DMS 273 treated with DMSO at 0.1 percent for 48 hours (cell line): ENCODE data around the gene FAM181A.
A peak's percentile ranks its signal among the peaks of the same experiment; 100 is the strongest.

Source experiments
- DNase-seq: peaks from one replicate; lab custom pipeline; 2025; lab: John Stamatoyannopoulos, UW

FAM181A gene

DNA sequence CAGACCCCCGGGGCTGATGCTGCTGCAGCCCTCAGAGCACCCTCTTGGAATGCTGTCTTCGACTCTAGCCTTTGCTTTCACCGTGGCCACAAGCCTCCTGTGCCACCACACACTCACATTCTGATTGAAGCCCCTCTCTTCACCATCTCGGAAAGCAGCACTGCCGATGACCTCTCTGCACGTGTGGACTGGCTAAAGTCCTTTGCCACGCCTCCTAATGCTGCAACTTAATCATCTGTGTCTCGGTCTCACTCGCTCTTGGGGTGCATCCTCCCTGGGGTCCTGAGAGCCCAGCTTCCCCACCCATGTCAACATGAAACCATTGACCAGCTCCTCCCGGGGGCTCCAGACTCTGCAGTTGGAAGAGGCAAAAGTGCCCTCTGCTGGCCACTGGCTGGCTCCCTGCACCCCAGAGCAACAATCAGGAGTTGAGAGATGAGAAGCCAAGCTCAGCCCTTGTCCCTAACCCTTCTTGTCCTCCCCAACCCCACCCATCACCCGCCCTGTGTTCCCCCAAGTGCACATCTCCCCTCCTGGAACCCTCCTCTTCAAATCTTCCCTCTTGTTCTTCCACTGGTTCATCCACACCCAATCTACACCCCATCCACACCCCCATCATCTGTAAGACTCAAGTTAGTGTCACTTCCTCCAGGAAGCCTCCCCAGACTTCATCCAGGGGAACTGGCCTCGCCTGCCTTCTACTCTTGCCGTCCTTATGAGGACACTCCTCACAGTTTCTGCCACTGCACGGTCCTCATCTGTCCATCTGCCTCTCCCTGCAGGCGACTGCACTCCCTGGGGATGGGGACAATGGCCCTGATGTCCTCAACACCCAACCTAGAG is 23.6 kb upstream of the FAM181A start:
- no peak for DNase-seq

DNA sequence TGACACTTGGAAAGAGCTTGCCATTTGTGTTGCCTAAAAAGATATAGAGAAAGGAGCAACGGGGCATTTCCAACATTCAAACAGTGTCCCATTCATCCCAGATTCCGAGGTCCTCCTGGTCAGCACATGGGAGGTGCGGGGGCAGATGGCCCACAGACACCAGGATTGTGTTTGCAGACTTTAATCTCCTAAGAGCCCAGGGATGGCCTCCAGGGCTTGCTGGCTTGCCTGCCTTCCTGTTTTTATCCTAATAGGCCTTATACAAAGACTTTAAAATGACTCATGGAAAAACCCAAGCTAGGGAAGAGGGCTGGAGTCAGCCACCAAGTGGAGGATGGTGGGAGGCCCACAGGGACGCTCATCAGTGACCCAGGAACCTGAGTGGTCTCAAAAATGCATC is 21.5 kb upstream of the FAM181A start:
- DNase-seq: no peak

DNA sequence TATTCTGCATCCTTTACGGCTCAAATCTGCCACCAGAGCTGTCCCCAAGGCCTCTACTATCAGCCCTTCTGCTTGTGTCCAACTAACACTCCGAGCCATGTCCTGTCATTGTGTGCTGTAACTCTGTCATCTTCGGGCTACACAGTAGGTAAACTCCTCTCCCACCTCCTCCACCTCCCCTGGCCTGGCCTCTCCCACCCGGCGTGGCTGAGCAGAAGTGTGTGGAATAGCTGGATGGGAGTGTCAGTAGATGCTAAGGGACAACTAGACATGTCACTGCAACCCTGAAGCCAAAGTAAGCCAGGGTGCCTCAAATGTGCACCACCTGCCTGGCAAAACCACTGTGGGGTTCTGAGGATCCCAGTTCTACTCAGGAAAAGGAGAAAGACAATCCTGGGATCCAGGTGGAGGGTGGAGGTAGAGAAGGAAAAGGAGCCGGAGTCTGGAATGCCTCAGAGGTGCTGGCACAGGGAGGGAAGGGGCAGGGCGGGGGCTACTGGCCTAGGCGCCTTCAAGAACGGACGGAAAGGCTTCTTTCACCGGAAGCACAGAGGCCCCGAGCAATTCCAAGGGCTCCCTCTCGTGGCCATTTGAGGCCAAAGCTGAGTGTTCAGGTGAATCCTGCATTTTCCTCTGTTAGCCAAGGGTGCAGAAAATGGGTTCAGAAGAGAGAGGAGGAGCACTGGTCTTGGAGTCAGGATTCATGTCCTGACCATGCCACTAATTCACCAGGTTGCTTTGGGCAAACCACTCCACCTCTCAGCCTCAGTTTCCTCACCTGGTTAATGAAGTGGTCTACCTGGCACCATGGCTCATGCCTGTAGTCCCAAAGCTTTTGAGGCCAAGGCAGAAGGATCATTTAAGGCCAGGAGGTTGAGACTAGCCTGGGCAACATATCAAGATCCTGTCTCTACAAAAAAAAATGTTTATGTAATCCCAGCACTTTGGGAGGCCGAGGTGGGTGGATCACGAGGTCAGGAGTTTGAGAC is 20.5 kb upstream of the FAM181A start:
- peak; percentile 24 for DNase-seq

DNA sequence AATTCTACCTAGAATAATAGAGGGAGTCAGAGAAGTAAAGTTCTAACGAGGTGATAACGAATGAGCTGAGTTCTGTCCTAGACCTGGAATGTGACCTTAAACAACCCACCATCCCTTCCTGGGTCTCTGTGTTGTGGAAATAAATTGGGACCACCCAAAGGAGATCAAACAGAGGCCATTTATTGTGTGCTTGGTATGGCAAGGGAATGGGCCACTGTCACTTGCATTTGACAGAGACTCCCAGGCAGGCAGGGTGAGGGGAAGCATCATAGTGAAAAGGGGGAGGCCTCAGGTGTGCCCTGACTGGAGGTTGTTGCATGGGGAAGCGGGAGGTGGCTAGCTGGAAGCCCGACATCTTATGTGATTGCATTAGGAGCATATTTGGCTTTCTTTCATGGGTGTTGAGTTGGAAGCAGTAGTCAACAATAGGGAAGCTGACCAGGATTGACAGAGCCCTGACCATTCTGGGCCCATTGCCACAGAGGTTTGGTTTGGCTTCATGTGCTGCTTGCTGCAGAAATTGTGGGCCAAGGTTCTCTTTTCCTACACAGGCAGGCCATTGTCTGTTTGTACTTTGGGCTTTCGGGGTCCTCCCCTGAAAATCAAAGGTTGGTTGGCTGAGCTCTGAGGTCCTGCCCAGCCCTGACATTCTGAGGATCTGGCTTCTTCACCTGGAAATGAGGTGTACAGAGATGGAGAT is 17.6 kb upstream of the FAM181A start:
- DNase-seq: no peak

DNA sequence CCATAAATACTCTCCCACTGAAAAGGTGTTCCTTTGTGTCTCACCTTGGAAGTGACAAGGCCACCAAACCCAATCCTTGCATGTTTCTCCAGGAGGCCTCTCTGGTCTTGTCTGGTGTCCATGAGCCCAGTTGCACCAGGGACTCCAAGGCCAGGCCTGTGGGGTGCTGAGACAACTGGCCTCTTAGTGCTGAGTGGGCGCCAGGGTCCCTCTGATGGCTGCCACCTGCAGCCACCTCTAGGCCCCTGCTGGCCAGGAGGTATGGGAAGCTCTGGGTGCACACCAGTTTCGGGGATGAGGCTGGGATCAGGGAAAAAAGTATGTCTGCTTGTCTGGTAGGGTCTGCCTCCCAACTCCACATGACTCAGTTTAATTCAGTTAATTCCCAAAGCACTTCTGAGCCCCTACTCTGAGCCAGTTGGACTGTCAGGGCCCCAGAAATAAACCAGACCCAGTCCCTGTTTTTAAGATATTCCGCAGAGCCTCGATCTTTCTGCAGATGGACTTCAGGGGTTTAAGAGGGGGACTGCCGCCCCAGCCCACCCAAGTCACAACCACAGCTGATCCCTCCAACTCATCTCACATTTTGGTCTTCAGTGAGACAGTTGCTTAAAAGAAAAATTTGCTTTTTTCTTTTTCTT is 15.0 kb upstream of the FAM181A start:
- DNase-seq: no peak

DNA sequence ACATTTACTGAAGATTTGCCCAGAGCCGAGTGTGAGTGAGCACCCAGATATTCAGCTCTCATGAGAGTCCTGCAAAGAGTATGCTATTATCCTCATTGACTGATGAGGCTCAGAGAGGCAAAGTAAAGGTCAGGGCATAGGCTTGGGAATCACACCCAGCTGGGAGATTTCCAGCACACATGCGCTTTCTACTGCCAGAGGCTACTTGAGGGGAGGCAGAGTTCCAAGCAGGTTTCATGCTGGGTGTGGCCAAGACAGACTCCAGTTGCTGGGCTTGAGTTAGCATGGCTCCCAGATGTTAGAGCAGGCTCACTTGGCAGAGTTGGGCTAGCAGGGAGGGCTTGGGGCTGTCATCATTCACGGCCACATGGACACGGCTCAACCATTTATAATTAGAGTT is 14.4 kb upstream of the FAM181A start:
- no peak for DNase-seq

DNA sequence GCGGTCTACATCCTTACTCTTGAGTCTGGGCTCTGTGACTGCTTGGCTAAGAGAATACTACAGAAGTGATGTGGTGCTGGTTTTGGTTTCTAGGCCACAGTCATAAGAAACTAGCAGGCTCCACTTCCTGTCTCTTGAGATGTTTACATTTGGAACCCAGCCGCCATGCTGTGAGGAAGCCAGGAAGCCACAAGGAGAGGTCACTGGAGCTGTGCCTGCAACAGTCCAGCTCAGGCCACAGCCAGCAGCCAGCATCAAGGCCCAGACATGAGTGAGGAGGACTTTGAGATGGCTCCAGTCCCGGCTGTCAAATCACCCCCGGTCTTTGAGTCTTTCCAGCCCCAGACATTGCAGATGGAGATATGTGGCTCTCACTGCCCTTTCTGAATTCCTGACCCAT is 12.9 kb upstream of the FAM181A start:
- DNase-seq: no peak

DNA sequence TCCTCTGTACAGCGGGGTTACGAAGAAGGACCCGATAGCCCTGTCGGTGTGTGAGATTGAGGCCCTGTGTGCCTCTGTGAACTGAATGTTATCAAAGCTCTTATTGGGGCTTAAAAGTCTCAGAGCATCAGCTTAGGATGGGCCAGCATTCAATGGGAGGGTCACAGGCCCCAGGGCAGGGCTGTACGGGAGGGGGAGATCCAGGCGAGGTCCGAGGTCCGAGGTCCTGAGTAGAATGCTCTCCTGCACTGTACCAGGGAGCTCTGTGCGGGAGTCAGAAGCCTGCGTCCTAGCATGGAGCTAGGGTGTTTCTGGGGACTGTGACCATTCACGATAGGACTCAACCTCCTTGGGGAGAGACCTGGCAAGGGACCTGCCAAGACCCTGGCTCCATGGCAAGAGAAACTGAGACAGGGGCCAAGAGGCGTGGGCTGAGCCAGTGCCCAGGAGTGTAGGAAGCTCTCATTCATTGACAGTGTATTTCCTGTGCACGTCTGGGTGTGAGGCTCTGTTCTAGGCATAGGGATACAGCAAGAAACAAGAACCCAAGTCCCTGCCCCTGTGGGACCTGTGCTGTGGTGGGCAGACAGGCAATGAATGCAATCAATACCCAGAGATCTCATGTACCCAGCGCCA is 12.0 kb upstream of the FAM181A start:
- DNase-seq: no peak

DNA sequence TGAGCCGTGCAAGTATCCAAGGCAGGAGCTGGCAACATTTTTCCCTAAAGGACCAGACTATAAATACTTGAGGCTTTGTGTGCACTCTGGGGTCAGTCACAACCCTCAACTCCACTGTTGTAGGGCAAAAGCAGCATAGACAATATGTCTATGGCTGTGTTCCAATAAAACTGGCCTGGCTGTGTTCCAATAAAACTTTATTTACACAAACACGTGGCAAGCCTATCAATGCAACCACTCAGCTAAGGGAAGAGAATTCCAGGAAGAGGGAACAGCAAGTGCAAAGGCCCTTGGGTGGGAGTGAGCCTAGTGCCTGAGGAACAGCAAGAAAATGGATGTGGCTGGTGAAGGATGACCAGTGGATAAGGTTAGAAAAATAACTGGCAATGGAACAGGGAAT is 11.3 kb upstream of the FAM181A start:
- no peak for DNase-seq

DNA sequence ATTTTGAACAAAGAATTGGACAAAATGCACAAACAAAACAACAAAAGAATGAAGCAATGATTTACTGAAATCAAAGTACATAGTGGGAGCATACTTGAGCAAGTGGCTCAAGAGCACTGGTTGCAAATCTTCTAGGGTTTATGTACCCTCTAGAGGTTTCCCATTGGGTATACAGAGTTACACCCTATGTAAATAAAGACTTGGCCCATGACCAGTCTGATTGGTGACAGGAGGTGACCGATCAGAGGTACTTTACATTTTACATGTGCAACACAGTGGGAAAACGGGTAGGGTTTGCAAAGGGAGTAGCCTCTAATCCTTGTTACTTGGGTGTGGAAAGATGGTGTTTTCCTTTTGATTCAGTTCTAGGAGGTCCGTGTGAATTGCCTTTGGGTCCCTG is 10.6 kb upstream of the FAM181A start:
- no peak for DNase-seq

DNA sequence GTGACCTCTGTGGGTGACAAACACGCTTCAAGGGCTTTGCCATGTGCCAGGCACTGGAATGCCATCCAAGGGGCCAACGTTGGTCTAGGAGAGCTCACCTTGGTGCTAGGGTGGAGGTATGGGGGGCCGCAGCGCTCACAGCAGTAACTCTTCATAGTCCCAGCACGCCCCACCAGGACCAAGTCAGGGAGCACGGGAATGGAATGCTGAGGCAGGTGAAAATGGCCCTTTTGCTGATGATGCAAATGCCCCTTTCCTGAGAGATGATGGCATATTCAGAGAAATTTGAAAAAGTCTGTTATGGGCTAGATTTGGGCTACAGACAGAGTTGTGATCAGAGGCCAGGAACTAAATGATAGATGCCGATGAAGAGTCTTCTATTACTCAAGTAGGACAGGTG is 10.0 kb upstream of the FAM181A start:
- DNase-seq: no peak

DNA sequence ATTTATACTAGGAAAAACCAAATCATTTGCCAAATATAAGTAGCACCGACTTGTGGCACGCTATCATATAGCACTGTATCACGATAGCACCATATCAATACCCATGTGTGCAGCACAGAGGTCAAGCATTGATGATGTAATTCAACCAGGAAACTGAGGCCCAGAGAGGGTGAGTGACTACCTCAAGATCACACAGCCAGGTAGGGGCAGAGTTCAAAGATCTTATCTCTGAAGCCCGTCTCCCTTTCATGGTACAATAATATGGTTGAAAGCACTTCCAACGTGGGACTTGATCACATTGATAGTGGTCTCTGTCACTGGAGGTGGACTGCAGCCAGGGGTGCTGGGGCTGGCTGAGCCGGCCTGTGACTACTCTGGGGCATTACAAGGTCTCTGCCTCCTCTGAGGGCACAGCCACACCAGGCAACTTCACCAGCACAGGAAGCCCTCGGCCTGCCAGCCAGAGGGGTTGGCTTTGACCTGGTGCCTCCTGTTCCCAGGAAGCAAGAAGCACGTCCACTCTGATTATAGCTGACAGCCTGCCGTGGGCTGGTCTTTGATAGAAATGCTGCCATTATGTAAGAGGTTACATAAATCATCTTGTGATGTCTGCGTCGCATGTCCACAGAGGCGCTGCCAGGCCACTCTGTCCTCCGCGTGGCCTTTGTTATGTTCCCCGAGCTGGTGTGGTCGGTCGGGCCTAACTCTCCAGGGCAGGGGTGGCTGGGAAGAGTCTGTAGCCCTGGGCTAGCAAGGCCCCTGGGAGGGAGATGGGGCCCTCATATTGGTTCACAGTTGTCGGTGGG is 5.9 kb upstream of the FAM181A start:
- DNase-seq: no peak

DNA sequence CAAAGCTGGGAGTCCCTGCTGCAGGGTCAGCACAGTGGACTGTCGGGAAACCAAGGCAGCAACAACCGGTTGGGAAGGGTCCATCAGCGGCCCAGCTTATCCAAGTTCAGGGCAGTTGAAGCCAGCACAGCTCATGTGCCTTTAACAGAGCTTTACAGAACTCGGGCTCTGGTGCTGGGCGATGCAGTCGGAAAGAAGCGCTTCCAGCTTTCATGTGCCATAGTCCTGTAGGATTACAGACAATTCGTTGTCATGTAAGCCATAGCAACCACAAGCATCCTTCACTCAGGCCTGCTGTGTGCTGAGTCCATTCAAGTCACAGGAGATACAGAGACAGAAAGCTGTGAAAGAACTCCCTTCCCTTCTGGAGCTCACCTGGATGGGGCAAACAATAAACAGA is 3.5 kb upstream of the FAM181A start:
- DNase-seq: no peak

DNA sequence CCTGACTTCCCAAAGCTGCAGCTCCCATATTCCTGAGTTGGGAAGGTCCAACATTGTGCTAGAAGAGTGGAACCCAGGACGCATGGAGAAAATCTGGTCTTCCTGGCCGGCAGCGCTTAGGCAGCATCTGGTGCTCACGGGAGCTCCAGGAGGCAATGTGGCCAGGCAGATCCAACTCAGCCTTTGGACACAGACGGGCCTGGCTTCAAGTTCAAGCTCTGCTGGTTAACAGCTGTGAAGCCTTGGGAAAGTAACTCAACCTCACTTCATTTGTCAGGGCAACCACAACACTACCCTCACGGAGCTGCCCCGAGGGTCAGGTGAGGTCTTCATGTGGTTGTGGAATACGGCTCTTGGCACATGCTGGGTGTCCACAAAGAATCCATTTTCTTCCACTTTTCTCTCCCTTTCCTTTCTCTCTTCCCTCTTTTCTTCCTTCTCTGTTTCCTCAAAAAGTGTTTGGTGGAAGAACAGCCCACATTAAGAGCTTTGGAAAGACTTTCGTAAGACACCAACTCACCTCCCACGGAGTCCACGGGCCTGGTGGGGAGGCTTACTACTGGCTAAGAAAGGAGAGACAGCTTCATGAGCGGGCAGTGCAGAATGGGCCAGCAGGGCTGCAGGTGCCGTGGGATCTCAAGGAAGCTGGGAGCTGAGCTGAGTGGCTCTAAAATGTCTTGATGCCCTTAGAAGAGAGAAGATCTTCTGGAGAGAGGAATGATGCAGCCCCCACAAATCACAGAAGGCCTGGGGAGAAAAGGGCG is 2.4 kb upstream of the FAM181A start:
- no peak for DNase-seq

DNA sequence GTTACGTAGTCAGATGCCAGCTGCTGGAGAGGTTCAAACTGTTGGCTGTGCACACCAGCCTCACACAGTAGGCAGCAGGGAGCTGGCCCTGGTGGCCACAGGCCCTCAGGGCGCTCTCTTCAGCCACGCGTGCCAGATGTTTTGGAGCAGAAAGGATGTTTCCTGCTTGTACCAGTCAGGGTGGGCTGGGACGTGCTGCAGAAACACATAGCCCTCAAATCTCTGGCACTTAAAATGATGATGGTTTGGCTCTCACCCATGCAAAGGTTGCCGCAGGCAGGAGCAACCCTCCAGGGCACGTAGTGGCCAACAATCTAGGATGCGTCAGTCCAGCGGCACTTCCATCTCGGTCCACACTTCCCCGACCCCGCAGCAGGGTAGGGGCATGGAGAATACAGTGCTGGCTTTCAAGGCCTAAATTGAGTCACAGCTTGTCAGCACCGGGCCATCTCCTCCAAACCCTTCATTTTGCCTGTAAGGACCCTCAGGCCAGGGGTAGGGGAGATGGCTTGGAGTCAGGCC is 1.7 kb upstream of the FAM181A start:
- DNase-seq: no peak

DNA sequence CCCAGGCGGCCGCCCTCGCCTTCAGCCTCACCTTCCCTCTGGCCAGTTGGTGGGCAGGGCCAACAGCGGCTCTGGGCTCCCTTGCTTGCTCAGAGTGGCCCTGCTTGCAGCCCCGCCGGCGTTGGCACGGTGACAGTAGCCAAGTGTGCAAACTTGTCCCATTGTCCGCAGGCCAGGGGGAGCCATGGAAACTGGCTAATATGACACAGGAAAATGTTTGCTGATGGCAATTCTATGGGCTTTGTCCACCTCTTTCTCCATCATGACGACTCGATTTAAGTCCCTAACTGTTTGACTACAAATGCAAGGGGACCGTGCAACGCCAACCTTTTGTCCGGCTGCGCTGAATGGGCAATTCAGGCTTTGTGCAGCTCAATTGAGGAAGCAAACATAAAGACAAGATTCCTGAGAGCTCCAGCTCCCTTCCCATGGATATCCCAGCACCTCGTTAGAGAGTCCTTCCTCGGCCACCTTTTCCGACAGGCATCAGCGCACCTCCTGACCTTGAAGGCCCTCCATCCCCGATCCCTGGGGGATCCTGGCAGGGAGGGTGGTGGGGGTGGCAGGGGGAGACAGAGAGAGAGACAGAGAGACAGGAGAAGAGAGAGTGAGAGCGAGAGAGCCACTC is 785 bp upstream of the FAM181A start:
- DNase-seq: no peak

DNA sequence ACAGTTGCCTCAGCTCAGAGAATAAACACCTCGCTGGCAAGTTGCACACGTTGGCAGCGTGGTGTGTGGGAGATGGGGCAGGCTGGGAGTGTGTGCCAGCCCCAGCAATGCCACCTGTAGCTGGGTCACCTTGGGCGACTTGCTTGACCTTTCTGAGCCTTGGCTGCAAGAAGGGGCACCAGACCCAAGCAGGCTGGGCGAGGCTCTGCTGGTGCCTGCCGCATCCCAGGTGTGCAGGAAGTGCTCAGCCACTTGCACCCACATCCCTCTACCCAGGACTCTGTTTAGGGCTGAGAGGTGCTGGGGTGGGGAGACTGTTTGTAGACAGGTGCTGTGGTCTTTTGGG is 629 bp downstream of the FAM181A start:
- no peak for DNase-seq

DNA sequence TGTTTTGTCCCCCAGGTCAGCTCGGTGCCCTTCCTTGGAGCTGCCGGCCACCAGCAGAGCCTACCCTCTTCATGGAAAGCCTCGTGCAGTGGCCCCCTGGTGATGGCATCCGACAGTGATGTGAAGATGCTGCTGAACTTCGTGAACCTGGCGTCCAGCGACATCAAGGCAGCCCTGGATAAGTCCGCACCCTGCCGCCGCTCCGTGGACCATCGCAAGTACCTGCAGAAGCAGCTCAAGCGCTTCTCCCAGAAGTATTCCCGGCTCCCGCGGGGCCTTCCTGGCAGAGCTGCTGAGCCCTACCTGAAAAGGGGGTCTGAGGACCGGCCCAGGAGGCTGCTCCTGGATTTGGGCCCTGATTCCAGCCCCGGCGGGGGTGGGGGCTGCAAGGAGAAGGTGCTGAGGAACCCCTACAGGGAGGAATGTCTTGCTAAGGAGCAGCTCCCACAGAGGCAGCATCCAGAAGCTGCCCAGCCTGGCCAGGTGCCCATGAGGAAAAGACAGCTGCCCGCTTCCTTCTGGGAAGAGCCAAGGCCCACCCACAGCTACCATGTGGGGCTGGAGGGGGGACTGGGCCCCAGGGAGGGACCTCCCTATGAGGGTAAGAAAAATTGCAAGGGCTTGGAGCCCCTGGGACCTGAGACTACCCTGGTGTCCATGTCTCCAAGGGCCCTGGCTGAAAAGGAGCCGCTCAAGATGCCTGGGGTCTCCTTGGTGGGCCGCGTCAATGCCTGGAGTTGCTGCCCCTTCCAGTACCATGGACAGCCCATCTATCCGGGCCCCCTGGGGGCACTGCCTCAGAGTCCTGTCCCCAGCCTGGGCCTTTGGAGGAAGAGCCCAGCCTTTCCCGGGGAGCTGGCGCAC is 1.3 kb downstream of the FAM181A start:
- DNase-seq: no peak
